GM19023 (cell line): ENCODE data around the gene NOTCH4.
"Not testable (repeated sequence)": the region's sequence is repeated elsewhere in the genome, so short reads cannot be mapped to it uniquely, and the experiment has no call there.

Experiments used
- ATAC-seq: cut with Tn5 transposase; IDR thresholded peaks from one replicate; pipeline ENCODE4 v1.9.1; 2021; ENCODE audit warnings: mild to moderate bottlenecking, moderate library complexity; ENCODE audit not compliant: unreplicated experiment

Gene NOTCH4

DNA sequence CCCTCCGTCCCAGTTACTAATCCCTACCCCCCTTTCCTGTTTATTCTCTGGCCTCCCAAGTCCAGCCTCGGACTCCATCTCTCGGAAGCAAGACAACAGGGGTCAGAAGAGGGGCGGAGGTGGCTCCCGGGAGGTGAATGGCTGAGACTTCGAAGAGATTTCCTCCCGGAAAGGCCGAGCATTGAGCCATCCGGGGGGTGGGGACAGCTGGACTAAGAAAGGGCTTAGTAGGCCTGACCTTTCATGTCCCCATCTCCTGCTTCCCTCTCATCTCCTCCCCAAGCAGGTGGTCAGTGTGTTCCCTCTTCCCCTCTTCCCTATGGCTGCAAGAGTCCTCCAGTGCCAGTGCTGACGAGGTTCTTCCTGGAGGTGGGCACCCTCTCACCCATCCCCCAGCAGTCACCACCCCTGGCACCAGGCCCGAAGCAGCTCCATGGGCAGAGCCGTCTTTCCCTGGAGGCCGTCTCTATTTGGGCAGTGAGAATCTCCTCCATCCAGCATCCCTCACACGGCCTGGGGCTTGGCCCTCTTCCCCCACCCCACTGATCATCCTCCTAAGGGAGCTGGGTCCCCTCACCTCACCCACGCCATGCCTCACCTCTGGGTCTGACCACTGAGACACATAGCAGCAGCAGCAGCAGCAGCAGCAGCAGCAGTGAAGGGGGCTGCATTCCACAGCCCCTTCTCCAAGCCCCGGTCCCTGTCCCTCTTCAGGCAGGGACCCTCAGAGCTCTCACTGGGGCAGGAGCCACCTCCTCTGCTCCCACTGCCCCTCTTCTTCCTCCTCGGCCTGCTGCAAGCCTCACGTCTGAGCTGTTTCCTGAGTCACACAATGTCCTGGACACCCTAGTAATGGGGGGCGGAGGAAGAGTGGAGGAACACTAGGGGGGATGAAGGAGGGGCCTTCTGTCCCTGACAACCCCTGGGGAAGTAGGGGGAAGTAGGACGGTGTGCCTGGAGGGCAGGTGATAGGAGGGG is at the start of gene NOTCH4:
Gene NOTCH4, minus strand, starts transcription at position 810 of the 978 bp plus-strand sequence. Its CDS starts 139 bp downstream, at position 671.
- no peak for ATAC-seq

DNA sequence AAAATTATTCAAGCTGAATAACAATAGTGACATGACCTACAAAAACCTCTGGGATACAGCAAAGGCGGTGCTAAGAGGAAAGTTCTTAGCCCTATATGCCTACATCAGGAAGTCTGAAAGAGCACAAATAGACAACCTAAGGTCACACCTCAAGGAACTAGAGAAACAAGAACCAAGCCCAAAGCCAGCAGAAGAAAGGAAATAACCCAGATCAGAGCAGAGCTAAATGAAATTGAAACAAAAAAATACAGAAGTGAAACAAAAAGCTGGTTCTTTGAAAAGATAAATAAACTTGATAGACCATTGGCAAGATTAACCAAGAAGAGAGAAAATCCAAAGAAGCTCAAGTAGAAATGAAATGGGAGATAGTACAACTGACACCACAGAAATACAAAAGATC is 47.6 kb upstream of the NOTCH4 start:
- no peak for ATAC-seq

DNA sequence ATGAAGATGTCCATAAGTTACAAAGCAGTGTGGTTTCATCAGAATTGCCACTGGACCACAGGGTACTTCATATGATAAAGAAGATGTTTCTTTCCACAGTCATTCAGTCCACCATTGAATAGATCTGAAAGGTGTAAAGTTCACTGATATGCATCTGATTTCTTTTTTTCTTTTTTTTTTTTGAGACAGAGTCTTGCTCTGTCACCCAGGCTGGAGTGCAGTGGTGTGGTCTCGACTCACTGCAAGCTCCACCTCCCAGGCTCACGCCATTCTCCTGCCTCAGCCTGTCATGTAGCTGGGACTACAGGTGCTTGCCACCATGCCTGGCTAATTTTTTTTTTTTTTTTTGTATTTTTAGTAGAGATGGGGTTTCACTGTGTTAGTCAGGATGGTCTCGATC is 44.6 kb upstream of the NOTCH4 start:
- not testable (repeated sequence) for ATAC-seq

DNA sequence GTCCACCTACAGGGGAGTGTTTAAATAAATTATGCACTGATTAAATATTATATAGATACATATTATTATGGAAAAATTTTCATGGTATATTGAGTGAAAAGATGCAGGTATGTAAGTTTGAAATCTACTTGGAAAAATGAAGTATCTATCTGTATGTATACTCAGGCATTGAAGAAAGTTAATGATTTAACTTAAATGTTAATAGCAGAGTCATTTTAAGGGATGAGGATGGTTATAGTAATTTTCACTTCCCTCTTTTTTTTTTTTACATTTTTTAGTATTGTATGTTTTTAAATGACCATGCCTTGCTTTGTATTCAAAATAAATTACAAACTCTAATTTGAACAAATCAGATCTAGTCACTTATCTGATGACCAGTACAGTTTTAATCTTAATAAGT is 43.2 kb upstream of the NOTCH4 start:
- no peak for ATAC-seq

DNA sequence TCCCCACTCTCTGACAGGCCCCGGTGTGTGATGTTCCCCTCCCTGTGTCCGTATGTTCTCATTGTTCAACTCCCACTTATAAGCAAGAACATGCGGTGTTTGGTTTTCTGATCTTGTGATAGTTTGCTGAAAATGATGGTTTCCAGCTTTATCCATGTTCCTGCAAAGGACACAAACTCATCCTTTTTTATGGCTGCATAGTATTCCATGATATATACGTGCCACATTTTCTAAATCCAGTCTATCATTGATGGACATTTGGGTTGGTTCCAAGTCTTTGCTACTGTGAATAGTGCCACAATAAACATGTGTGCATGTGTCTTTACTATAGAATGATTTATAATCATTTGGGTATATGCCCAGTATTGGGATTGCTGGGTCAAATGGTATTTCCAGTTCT is 33.4 kb upstream of the NOTCH4 start:
- not testable (repeated sequence) for ATAC-seq

DNA sequence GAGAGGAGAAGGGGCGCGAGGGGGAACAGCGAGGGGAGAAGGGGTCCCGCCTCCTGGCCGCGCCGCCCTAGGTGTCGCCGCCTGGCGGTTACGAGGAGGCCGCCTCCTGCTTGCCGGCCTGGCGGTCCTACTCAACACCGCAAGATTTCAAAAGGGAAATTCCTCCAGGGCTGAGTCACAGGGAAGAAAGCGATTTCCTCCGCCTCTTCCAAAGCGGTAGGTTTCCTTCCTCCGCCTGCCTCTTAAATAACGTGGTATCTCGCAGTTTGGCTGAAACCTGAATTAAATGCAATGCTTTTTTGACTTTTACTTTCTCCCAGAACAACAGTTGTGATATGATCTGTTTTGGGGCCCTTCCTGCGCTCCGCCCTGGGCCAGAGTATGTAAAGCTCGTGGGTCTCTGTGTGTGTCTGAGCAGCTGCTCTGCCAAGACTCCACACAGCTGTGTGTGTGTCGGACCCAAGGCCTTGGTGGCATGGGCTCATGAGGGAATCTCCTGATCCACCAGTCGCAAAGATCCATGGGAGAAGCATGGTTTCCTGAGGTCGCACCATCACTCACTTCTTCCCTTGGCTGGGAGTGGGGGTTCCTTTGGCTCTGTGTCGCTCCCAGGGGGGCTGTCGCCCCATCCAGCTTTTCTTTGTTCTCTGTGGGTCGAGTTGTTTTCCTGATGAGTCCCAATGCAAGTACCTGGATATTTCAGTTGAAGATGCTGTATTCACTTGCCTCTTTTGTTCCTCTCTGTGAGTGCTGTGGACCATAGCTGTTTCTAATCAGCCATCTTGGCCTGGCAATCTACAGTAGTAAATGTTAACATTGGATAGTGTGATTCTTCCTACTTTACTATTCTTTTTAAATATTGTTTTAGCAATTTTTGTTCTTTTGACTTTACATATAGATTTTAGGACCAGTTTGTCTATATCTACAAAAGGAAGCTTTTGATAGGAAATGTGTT is 31.6 kb upstream of the NOTCH4 start:
- ATAC-seq: no peak

DNA sequence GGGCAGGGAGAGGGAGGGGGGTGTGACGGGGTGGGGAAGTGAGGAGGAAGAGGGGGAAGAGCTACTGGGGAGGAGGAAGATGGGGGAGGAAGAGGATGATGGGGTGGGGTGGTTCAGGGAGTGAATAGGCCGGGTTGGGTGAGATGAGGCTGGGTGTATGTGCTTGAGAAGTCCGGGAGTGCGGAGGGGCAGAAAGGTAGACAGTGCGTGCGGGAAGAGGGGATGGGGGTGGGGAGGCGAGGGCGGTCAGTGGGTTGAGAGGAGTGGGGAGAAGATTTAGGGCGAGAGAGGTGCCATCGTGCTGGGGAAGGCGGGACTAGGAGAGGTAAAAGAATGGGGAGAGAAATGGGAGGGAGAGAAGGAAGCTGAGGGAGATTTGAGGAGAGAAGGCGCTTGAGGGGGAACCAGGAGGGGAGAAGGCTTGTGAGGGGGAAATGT is 30.9 kb upstream of the NOTCH4 start:
- ATAC-seq: no peak

DNA sequence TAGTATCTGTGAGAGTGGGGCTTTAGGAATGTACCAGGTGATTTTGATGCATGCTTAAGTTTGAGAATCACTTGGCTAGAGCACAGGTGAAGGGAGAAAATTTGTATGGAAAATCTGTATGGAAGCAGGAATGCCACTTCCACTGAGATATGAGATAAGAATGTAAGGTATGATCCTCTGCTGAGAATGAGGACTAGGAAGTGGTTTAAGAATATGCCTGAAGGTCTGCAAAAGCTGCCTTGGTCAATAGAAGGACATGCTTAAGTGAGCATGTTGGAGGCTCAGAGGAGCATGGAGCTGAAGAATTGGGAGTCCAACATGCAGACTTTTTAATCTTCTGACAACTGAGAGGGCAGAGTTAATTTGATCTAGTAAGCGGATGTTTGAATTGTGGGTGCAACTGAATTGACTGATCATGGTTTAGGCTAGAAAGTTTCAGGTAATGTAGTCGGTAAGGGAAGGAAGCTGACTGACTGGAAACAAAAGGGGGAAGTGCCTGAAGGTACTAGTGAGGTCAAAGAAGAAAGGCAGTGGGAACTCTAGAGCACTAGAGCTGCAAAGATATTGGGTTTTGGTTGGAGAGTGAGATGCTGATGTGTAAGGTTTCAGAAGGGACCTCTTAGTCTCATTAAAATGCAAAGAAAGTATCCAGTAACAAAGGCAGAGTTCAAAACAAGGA is 28.6 kb upstream of the NOTCH4 start:
- ATAC-seq: no peak

DNA sequence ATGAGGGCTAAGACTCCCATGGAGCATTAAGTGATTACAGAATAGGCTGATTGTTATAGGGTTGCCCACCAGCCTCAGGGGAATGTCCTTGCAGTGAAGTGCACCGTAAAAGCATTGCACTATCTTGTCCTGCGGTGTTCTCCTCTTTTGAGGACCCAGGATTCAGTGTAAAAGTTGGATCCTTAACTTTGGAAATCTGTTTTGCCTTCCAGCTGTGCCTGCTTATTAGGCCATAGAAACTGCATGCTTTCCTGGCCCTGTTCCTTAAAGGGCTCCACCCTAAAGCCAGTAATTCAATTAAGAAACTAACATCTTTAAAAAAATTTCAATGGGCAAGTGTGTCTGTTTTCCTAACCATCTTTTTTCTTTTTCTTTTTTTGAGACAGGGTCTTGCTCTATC is 25.4 kb upstream of the NOTCH4 start:
- no peak for ATAC-seq

DNA sequence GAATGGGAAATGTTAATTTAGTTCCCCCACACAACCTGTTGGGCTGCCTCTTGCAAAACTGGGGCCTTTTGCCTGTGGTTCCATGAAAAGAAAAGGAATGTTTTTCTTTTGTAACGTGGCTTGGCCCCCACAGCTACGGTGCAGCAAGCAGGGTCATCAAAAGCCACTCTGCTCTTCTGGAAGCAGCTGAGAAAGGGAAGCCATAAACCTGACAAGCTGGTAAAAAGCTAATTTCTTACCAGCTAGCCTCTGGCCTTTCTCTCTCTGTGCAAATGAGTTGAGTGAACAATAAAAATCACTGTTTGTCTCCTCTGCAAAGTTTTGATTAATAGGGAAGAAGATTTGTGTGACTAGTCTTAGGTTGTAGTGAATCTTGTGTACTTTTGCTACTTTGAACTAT is 23.5 kb upstream of the NOTCH4 start:
- no peak for ATAC-seq

DNA sequence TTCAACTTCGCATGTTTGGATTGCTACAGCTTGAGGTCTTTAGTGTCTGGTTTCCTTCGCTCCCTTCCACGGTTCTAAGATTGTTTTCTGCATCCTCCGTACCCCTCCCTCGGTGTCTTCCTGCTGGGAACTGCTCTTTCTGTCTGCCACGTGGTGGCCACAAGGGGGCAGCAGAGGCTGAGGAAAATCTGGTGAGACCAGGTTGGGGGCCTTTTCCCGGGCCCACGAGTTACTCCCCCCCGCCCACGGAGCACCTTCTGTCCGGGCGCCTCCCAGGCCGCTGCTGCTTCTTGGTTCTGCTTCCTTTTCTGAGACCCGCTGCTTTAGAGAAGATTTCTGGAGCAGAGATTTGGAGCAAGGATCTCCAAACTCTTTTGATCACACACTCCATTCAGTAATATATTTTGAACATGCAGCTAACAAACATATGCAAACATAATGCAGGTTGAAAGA is 21.1 kb upstream of the NOTCH4 start:
- ATAC-seq: no peak

DNA sequence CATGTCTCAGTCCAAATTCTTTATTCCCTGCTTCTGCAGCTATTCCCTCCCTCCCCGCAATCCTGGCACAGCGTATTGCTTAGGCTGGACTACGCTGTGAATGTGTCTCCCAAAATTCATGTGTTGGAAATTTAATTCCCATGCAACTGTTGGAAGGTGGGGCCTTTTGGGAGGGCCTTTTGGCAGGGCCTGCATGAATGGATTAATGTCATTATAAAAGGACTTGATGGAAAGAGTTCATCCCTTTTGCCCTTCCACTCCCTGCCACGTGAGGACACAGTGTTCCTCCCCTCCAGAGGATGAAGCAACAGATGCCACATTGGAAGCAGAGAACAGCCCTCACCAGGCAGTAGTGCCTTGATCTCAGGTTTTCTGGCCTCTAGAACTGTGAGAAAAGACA is 20.4 kb upstream of the NOTCH4 start:
- no peak for ATAC-seq

DNA sequence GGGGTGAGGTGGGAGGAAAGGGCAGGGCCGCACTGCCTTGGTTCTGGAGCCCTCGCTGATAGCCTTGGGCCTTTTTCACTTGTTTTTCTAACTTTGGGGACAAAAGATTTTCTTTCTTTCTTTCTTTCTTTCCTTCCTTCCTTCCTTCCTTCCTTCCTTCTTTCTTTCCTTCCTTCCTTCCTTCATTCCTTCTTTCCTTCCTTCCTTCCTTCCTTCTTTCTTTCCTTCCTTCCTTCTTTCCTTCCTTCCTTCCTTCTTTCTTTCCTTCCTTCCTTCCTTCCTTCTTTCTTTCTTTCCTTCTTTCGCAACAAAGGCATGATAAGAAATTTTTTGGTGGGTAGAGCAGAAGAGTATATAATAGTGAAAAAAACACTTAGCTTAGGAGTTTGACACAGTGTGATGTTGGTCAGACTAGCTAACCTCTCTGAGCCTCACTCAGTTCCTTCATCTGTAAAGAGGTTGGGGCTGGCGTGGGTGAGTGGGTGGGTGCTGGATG is 18.5 kb upstream of the NOTCH4 start:
- not testable (repeated sequence) for ATAC-seq

DNA sequence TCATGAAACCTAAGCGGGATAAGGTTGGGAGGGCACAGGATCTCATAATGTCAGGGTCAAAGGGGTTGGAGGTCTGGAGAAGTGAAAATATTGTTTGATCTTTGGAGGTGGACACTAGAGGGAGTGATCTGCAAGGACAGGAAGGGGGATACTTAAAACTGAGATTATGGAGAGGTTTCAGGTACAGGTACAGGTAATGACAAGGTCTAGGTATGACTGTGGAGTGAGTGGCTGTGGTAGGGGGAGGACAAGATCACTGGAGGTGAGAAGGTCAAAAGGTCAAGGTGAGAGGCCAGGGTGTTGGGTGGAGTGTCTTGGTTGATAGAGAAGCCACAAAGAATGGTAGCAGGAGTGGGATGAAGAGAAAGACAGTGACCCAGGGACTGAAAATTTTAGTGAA is 16.8 kb upstream of the NOTCH4 start:
- ATAC-seq: no peak

DNA sequence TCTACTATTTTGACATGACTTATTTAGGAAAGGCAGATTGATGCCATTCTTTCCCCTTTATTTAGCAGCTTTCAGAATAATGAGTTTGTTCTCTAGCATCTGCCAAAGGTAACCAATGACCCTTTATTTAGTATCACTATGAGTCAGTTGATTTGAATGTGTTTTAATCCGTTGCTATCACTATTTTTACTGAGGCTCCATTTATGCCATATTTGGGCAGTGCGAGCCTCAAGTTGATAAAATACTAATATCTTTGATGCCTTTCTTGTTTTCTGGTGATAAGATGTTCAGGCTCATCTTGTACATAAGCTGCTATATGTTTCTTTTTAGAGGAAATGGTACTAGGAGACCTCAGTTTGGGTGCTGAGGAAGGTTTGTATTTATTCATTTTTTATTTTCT is 15.6 kb upstream of the NOTCH4 start:
- no peak for ATAC-seq

DNA sequence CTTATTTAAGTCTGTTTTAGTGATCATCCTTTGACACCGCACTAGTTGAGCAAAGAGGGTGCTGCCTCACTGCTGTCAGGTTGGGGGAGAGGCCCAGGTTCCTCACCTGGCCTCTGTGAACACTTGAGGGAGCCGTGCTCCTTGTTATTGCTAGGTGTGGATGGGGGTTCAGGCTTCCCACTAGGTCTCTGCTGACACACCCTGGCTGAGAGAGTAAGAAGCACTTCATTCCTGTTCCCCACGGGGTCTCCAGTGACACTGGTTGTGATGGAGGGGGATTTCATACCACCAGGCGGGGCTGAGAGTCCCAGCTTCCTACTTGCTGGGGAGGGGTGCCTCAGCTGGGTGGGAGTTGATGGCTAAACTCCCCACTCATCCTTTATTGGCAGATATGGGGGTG is 11.1 kb upstream of the NOTCH4 start:
- ATAC-seq: no peak

DNA sequence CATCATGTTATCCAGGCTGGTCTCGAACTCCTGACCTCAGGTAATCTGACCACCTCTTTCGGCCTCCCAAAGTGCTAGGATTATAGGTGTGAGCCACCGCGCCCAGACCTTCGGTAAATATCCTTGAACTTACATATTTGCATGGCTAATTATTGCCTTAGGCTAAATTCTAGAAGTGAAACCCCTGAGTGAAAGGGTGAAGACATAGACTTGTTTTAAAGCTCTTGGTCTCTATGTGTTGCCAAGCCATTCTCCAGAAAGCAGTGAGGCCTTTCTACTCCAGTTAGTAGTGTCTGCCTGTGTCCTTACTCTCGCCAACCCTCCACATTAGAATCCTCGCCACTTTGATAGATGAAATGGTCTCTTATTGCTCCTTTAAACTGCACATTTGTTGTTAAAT is 2.6 kb upstream of the NOTCH4 start:
- ATAC-seq: no peak

DNA sequence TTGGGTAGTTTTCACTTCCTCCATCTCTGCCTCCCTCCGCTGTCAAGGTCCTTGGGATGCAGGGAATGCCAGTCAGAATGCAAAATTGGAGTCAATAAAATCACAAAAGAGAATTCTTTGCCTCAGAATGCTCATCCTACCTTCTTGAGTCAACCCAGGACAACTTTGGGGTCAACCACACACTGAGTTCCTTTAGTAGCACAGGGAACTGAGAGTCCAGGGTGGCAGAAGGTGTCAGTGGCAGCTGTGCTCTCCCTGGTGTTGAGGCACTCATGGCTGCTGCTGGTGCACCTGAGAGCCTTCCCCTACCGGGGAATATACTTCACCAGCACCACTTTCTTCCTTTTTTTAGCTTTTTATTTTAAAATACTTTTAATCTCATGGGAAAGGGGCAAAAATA is 829 bp upstream of the NOTCH4 start:
- ATAC-seq: no peak

DNA sequence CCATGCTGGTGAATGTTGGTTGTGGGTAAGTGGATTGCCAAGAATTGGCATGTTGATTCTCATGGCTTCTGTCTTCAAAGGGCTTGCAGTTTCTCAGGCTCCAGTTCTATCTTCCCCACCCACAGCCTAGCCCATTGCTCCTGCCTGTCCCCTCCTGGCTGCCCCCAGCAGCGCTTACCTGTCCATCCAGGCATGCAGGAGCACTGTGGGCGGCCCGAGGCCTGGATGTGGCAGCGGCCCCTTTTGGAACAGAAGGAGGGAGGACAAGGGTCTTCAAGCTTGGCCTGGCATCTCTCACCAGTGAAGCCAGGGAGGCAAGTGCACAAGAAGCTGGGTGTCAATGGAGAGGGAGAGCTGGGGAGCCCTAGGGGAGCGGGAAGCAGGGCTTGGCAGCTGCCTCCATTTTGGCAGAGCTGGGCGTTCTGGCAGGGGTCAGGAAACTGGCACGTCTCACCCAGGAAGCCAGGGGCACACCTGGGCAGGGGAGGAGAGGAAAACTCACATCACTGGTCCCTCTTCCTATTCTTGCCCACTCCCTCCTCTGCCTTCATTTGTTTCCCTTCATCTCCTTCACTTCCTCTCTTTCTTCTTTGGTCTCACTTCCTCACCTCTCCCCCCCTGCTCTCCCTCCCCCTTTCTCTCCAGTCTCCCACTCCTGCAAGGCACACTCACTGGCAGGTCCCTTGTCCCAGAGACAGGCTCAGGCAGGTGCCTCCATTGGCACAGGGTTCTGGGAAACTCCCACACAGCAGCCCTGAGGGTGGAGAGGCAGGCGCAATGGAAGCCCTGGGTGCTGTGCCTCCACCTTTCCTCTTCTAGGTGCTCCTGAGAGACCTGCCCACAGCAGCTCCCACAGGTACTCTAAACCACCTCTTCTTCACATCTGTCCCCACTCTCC is 1.3 kb downstream of the NOTCH4 start:
- ATAC-seq: no peak

DNA sequence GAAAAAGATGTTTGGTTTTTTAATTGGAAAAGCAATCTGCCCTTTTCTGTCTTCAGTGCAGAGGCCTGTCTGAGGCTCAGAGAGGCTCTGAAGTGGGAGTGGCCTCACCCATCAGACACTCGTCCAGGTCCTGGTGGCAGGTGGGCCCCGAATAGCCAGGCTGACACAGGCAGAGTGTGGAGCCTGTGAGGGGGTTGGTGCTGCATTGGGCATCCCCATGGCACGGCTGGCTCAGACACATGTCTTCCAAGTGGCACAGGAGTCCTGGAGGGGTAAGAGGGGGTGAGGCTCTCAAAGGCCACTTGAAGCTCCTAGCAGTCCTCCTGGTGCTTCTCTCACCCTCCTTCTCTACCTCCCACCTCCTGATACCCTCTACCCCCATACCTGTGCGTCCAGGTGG is 3.8 kb downstream of the NOTCH4 start:
- no peak for ATAC-seq
